ENCODE results near the gene GLI3.
A peak's percentile ranks its signal among the peaks of the same experiment; 100 is the strongest.

The GLI3 gene

GRCh38 chr7:41956705-41957104, 280.3 kb downstream of the GLI3 start:
- DNase-seq = no peak

GRCh38 chr7:41955893-41956675, 280.9 kb downstream of the GLI3 start:
- peak; percentile 14 to 86 for DNase-seq

GRCh38 chr7:41955451-41955850, 281.6 kb downstream of the GLI3 start:
- no peak for DNase-seq

GRCh38 chr7:41954976-41955375, 282.0 kb downstream of the GLI3 start:
- DNase-seq = no peak

GRCh38 chr7:41948503-41948902, 288.5 kb downstream of the GLI3 start:
- no peak for DNase-seq

- DNase-seq = peak; percentile 43 to 61
These were observed 293.9 kb downstream of the GLI3 start for GRCh38 chr7:41943094-41943577.

GRCh38 chr7:41942468-41943093, 294.4 kb downstream of the GLI3 start:
- no peak for DNase-seq

GRCh38 chr7:41940760-41941343, 296.2 kb downstream of the GLI3 start:
- DNase-seq = peak; percentile 13 to 70

GRCh38 chr7:41938371-41938770, 298.6 kb downstream of the GLI3 start:
- no peak for DNase-seq

GRCh38 chr7:41933427-41933826, 303.6 kb downstream of the GLI3 start:
- no peak for DNase-seq

- no peak for DNase-seq
These were observed 305.8 kb downstream of the GLI3 start for GRCh38 chr7:41931263-41931646.

GRCh38 chr7:41930538-41931262, 306.3 kb downstream of the GLI3 start:
- DNase-seq = no peak

GRCh38 chr7:41928781-41929180, 308.2 kb downstream of the GLI3 start:
- DNase-seq = no peak

- DNase-seq = no peak
These were observed 308.8 kb downstream of the GLI3 start for GRCh38 chr7:41928166-41928565.

GRCh38 chr7:41927380-41927779, 309.6 kb downstream of the GLI3 start:
- no peak for DNase-seq

GRCh38 chr7:41925946-41926345, 311.1 kb downstream of the GLI3 start:
- DNase-seq = no peak

GRCh38 chr7:41924796-41925195, 312.2 kb downstream of the GLI3 start:
- no peak for DNase-seq

- DNase-seq = no peak
These were observed 314.6 kb downstream of the GLI3 start for GRCh38 chr7:41922373-41922772.

GRCh38 chr7:41921453-41921981, 315.5 kb downstream of the GLI3 start:
- DNase-seq = no peak

GRCh38 chr7:41918597-41918996, 318.4 kb downstream of the GLI3 start:
- DNase-seq = no peak

GRCh38 chr7:41916450-41916927, 320.5 kb downstream of the GLI3 start:
- no peak for DNase-seq

GRCh38 chr7:41915871-41916270, 321.1 kb downstream of the GLI3 start:
- no peak for DNase-seq
